ENCODE measurements around the gene HSPG2. TPM values are rescaled to one million over a fixed set of nuclear protein-coding genes. Genes with fewer than 3 reads are reported as not detected.

Gene HSPG2
- total RNA-seq, 2 donors from 2014 or later: 684 to 846 TPM

GRCh38 chr1:21881250-21881649 lies 55.9 kb downstream of the HSPG2 start:
- TF ChIP-seq, protein P1, sequence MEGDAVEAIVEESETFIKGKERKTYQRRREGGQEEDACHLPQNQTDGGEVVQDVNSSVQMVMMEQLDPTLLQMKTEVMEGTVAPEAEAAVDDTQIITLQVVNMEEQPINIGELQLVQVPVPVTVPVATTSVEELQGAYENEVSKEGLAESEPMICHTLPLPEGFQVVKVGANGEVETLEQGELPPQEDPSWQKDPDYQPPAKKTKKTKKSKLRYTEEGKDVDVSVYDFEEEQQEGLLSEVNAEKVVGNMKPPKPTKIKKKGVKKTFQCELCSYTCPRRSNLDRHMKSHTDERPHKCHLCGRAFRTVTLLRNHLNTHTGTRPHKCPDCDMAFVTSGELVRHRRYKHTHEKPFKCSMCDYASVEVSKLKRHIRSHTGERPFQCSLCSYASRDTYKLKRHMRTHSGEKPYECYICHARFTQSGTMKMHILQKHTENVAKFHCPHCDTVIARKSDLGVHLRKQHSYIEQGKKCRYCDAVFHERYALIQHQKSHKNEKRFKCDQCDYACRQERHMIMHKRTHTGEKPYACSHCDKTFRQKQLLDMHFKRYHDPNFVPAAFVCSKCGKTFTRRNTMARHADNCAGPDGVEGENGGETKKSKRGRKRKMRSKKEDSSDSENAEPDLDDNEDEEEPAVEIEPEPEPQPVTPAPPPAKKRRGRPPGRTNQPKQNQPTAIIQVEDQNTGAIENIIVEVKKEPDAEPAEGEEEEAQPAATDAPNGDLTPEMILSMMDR (IDR thresholded peaks at IDR 0.05): no peak
- H3K4me3 ChIP-seq: no peak overlapping the region
- no peaks in the 10 kb centered on the region for H3K27me3 ChIP-seq (replicated peaks; ENCODE audit: insufficient read depth)
- H3K4me1 ChIP-seq (ENCODE audit: control insufficient read depth in 1 of 2, low read depth in 2 of 2): no peaks in the 10 kb centered on the region
- H3K9me3 ChIP-seq: no peaks in the 10 kb centered on the region
- H3K36me3 ChIP-seq: peaks cover 87% of the 10 kb centered on the region
- ATAC-seq (ENCODE audit: insufficient number of reproducible peaks, low FRiP score, low read depth): no peak
- H3K27ac ChIP-seq: no peak overlapping the region
- no peak for DNase-seq (ENCODE audit: low spot score)

DNA sequence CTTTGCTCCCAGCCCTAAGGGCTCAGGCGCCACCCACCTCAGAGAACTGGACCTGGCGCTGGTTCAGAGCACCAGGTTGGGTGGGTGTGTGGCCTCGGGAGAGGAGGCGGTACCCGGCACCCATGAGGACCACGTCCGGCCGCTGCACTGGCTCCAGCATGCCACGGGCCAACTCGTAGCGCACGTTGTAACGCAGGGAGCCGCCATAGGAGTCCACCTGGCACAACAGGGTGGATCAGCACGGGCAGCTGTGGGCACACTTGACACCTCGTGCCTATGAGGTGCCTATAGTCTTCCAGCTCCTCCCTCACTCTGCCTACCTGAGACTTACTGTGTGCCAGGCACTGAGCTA lies 56.5 kb downstream of the HSPG2 start:
- H3K4me3 ChIP-seq: no peak overlapping the region
- no peak for DNase-seq (ENCODE audit: low spot score)
- TF ChIP-seq, protein P1 (IDR thresholded peaks at IDR 0.05): no peak
- H3K27ac ChIP-seq: no peak overlapping the region
- ATAC-seq (ENCODE audit: insufficient number of reproducible peaks, low FRiP score, low read depth): no peak
- peaks cover 87% of the 10 kb centered on the region for H3K36me3 ChIP-seq
- no peaks in the 10 kb centered on the region for H3K27me3 ChIP-seq (replicated peaks; ENCODE audit: insufficient read depth)
- H3K9me3 ChIP-seq: no peaks in the 10 kb centered on the region
- no peaks in the 10 kb centered on the region for H3K4me1 ChIP-seq (ENCODE audit: control insufficient read depth in 1 of 2, low read depth in 2 of 2)

GRCh38 chr1:21879928-21880618 lies 57.0 kb downstream of the HSPG2 start:
- no peaks in the 10 kb centered on the region for H3K4me1 ChIP-seq (ENCODE audit: control insufficient read depth in 1 of 2, low read depth in 2 of 2)

GRCh38 chr1:21878840-21879478 lies 58.2 kb downstream of the HSPG2 start:
- Histone ChIP-seq H3K27me3 (replicated peaks; ENCODE audit: insufficient read depth) (no peaks in the 10 kb centered on the region), H3K36me3 (peaks cover 87% of the 10 kb centered on the region), H3K27ac (no peak overlapping the region), H3K4me3 (no peak overlapping the region), H3K4me1 (ENCODE audit: control insufficient read depth in 1 of 2, low read depth in 2 of 2) (no peaks in the 10 kb centered on the region), H3K9me3 (no peaks in the 10 kb centered on the region)
- TF ChIP-seq, protein P1 (IDR thresholded peaks at IDR 0.05): no peak
- no peak for DNase-seq (ENCODE audit: low spot score)
- no peak for ATAC-seq (ENCODE audit: insufficient number of reproducible peaks, low FRiP score, low read depth)

More at GRCh38 chr1:21879928-21880618, 57.0 kb downstream of the HSPG2 start:
- ATAC-seq (ENCODE audit: insufficient number of reproducible peaks, low FRiP score, low read depth) (no peak), DNase-seq (ENCODE audit: low spot score) (no peak)
- Histone ChIP-seq H3K36me3 (peaks cover 87% of the 10 kb centered on the region), H3K27me3 (replicated peaks; ENCODE audit: insufficient read depth) (no peaks in the 10 kb centered on the region), H3K4me3 (no peak overlapping the region), H3K9me3 (no peaks in the 10 kb centered on the region), H3K27ac (no peak overlapping the region)
- TF ChIP-seq, protein P1 (IDR thresholded peaks at IDR 0.05): no peak

DNA sequence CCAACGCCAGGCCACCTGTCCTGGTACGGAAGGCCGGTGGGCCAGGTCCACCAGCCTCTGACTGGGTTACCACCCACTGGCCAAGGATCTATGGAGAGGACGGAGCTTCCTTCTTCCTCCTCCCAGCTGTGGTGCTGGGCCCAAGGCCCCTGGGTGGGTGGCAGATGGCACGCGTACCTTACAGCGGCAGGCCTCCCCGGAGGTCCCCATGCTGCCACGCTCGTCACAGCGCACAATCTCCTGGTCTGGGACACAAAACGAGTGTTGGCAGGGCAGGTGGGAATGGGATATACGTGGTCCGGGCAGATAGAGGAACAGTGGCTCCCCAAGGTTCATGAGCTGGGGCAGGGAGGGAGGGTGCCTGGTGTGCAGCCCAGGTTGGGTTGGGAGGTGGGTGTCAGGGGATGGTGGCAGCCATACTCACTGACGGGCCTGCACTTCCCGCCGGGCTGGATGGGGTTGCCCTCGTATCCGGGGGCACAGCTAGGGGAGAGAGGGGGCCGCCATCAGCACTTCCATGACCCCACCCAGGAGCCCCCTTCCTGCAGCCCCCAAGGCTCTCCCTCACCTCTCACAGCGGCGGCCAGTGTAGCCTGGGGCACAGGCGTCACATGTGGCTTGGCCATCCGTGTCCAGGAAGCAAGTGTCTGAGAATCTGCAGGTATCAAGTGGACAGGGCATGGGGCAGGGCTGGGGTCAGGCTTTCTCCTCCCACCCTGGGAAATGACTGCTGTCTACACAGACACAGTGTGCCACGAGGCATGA lies 58.9 kb downstream of the HSPG2 start:
- no peak for ATAC-seq (ENCODE audit: insufficient number of reproducible peaks, low FRiP score, low read depth)
- TF ChIP-seq, protein P1 (IDR thresholded peaks at IDR 0.05): no peak
- H3K4me1 ChIP-seq (ENCODE audit: control insufficient read depth in 1 of 2, low read depth in 2 of 2): peaks cover 0 to 2% of the 10 kb centered on the region in 2 donors
- H3K27ac ChIP-seq: no peak overlapping the region
- H3K36me3 ChIP-seq: peaks cover 92% of the 10 kb centered on the region
- DNase-seq (ENCODE audit: low spot score): no peak
- no peak overlapping the region for H3K4me3 ChIP-seq
- H3K9me3 ChIP-seq: no peaks in the 10 kb centered on the region
- no peaks in the 10 kb centered on the region for H3K27me3 ChIP-seq (replicated peaks; ENCODE audit: insufficient read depth)

Measured in thoracic aorta (tissue), 2 donors.